ENCODE data around the gene FARS2.
"Not testable (repeated sequence)": the region's sequence is repeated elsewhere in the genome, so short reads cannot be mapped to it uniquely, and the experiment has no call there.

GRCh38 chr6:5683747-5684146 lies 422.4 kb downstream of the FARS2 start:
- not testable (repeated sequence) for TF ChIP-seq POLR2A, CTCF, EP300 (IDR thresholded peaks at IDR 0.05)
